ENCODE data around the gene PREX1.

PREX1 gene

GRCh38 chr20:48809673-48810072, 18.1 kb downstream of the PREX1 start:
- no peak for DNase-seq

DNA sequence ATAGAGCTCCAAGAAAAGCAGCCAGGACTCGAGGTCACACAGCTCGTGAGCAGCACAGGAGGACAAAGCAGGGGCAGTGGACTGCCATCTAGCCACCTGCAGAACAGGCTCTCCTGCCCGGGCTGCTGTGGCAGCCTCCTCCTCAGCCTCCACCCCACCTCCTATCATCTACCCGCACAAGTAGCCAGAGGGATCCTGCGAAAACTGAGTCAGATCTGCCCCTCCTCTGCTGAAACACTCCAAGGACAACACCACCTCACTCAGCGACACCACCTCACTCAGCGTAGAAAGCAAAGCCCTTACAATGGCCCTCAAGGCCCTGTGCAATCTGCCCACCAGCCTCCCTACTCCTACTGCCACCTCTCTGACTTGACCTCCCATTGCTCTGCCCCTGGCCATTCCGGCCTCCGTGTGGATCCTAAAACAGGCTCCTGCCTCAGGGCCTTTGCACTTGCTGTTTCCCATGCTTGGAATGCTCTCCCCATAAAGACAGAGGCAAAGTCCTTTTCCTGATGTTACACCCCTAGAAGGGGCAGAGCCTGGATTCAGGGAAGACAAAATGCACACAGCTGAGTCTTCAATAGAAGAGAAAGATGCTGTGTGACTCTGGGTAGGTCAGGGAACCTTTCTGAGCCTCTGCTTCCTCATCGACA, 19.3 kb downstream of the PREX1 start:
- DNase-seq = no peak

DNA sequence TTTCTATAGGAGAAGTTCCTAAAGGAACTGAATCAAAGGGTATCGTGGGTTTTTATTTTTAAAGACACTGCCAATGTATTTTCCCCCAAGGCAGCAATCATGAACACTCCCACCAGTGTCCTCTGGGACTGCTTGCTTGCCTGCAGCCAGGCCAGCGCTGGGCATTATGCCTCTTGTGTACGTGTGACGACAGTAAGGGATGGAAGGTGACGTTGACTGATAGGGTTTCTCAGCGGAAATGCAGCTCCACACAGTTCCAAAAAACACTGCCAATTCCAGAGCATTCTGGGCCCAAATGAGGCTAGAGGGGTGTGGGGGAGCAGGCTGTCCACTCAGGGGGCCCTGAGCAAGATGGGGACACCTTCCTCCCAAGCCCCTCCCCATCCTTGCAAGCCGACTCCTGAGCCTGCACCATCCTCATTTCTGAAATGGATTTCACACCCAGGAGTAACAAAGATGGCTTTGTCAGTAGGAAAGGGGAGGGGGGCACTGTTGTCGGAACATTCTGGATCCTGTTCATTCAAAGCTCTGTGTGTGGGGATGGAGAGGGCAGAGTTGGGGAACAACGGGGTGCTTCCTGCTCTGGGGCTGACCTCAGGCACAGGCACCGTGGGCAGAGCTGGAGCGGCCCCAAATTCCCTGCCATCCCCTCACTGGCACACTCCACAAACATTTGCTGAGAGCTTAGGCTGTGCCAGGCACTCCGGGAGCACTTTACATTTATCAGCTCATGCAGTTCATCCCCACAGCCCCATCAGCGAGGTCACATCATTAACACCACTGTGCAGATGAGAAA, 20.0 kb downstream of the PREX1 start:
- DNase-seq = peak; percentile 24

- no peak for DNase-seq
These were observed 20.7 kb downstream of the PREX1 start for GRCh38 chr20:48807051-48807450.

GRCh38 chr20:48805716-48806115, 22.1 kb downstream of the PREX1 start:
- no peak for DNase-seq

GRCh38 chr20:48805286-48805685, 22.5 kb downstream of the PREX1 start:
- peak; percentile 54 for DNase-seq

DNA sequence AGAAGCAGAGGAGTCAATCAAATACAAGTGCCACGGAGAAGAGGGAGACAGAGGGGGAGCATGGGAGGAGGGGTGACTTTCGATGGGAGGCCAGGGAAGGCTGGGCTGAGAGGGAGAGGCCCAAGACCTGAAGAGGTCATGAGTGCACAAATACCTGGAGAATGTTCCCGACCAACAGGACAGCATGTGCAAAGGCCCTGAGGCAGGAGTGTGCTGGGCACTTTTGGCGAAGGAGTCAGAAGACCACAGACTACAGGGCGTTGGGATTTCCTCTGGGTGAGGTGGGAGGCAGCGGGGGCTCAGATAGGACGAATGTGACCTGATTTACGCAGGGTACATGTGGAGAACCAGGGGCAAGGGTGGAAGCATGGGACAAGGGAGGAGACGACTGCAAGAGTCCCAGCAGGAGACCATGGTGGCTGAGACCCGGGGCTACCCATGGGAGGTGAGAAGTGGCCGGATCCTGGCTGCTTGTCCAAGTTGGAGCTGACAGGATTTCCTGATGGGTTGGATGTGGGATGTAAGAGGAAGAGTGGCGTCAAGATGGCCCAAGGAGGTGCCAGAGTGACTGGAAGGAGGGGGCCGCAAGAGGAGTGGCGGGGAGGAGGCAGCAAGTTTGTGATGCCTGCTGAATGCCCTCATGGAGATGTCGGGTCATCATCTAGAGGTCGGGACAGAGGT, 23.4 kb downstream of the PREX1 start:
- DNase-seq = no peak

- DNase-seq = no peak
These were observed 24.4 kb downstream of the PREX1 start for GRCh38 chr20:48803176-48804053.

DNA sequence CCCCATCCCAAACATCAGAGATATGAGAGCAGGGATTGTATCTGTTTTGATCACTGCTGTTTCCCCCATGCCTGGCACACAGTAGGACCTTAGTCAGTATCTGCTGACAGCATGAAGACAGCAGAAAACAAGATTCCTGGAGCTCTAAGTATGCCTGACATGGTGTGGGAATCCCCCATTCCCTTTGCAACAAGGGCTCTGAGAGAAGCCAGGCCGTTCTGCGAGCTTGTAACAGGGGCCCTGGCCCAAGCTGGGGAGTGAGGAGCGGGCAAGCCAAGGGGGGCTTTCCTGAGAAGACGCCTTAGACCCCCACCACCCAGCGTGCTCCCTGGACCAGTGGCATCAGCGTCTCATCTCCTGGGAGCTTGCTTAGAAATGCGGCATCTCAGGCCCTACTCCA, 25.2 kb downstream of the PREX1 start:
- DNase-seq = no peak

- no peak for DNase-seq
These were observed 25.6 kb downstream of the PREX1 start for GRCh38 chr20:48802216-48802615.

DNA sequence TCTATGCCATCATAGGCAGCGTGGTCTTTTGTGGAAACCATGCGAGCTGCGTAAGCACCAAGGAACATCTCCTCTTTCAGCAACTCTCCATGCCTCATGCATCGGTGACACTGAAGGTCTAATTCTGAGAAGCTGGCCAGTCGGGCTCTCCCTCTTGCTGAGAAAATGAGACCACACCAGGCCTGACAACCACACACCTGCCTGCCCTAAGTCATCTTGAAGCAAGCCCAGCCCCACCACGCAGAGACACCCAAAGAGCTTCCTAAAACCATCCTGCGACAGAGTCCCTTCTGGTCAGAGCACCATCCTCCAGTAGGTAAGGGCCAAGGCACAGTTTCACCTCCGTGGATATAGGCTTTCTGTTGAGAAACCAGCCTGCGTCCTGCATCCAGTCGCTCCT, 26.6 kb downstream of the PREX1 start:
- DNase-seq = no peak

- DNase-seq = no peak
These were observed 27.6 kb downstream of the PREX1 start for GRCh38 chr20:48800177-48800576.

DNA sequence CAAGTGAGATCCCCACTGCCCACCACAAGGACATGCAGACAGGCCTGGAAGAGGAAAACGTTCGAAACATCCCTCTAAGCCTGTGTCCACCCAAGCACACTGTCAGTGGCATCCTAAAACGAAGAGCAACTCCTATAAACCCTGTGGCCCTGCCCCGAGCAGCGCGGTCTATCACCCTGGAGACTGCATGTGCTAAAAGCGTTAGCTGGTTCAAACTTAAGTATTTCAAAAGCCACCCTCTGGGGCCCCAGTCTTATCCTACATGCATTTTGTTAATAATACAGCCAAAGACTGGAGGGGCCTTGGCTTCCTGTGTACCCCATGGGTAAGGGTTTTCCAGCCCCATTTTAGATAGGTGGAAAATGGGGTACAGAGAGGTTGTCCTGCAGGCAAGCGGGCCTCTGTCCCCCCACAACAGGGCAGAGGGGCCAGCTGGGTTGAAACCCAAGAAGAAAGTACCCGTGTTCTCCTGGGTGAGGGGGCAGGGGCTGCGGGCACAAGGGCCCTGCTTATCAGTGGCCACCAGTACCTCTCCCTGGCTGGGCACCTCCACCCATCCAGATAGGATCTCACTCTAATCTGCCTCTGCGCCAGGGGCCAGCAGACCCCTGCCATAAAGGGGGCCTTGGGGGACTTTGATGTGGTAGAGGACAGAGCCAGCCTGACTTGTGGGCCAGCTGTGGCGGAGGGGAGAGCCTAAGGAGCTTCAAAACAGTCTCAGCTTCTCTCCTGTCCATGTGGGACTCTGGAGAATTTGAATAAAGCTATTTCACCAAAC, 28.3 kb downstream of the PREX1 start:
- DNase-seq = no peak

DNA sequence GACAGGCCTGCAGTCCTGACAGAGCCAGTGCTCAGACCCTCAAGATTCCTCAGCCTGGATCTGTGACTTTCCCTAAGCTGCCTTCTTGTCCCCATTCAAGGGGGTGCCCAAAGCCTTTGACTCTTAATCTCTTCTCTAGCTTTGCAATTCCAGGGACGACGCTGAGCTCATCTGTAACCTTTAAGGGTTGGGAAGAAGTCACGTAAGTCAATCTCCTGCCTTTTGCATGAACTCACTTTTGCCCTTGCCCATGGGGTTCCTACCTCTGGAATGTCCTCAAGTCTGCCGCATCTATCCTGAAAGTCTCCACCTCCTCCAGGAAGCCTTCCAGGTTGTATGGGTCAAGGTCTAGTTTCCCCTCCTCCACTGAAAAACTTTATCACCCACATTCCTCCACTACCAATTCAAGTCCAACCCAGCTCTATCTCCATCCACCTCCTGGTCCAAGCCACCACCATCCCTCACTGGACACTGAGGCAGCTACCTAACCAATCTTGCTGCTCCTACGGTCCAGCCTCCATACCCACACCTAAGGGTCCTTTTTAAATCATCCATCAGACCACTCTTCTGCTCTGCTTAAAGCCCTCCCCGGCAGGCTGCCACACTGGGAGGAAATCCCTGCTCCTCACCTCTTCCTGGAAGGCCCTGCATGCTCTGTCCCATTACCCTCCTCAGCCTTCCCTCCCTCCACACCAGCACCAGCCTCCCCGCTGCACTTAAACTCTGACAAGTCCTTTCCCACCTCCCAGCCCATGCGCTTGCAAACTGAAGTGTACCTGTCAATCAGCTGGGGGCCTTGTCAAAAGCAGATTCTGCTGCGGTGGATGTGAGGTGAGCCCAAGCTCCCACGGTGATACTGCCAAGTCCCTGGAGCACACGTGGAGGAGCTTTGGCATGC, 29.7 kb downstream of the PREX1 start:
- no peak for DNase-seq

- DNase-seq = no peak
These were observed 30.4 kb downstream of the PREX1 start for GRCh38 chr20:48797275-48797825.

GRCh38 chr20:48795732-48796131, 32.1 kb downstream of the PREX1 start:
- DNase-seq = no peak

GRCh38 chr20:48794816-48795457, 32.9 kb downstream of the PREX1 start:
- no peak for DNase-seq

DNA sequence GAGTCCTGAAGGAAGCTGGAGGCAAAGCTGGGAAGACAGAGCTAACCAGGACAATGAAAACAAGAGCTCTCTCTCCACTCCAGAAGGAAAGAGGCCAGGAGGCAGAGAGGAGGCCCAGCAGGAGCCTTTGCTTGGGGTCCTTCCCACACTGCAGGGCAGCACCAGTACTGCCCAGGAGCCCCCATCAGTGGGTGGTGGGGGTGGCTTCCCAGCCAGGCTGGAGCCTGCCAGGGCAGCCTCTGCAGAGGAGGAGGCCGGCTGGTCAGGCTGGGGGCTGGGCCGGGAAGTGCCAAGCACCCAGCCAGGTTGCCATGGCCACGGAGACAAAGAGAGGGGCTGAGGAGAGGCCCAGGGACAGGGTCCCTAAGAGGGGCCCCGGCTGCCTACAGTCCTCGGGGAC, 33.4 kb downstream of the PREX1 start:
- no peak for DNase-seq

DNA sequence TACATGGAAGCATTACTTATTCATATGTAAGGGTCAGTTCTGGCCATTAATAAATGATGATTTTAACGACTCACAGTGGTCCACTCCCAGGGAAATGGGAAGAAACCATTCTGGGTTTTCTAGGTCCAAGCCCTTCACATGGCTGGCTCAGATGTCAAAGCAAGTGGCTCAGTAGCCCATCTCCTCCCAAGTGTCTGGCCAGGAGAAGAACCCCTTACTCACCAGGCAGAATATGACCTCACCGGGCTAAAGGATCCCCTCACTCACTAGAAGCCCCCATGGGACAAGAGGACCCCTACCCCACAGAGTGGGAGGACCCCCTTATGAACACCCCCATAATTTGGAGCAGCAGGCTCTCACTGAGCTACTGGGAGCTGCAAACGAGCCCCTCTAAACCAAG, 34.0 kb downstream of the PREX1 start:
- no peak for DNase-seq

DNA sequence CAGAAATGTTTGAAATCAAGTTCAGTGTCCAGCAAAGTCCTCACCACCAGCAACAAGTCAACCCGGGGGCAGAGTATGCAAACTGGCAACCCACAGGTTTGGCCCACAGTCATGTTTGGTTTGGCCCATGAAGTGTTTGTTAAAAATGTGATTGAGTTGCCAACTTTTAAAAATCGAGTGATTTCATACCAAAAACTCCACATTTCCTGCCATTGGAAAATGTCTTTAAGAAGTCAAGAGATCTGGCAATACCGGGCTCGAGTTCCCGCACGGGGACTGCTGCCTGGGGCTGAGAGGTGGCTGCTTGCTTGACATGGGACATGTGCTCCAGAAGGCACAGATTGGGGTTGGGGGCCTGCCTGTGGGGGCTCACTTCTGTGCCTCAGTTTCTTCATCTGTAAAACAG, 36.1 kb downstream of the PREX1 start:
- DNase-seq = peak; percentile 63
